Smooth muscle cell (in vitro differentiated cells): ENCODE data around the gene ITPKC. TPM values are rescaled to one million over a fixed set of nuclear protein-coding genes. Genes with fewer than 3 reads are reported as not detected.

Experiments
- DNase-seq: peaks from one replicate; lab custom pipeline; 2025; ENCODE audit not compliant: unreplicated experiment; lab: John Stamatoyannopoulos, UW
- H2AFZ ChIP-seq: fragments of 200-600 bp; sonication (generic); 2 replicates; pipeline ENCODE4 v1.6.0; 2016; ENCODE audit warnings: antibody characterized with exemption, low read depth, mild to moderate bottlenecking
- H3F3A ChIP-seq: fragments of 200-600 bp; sonication (generic); 2 replicates; pipeline ENCODE4 v1.6.0; 2017; ENCODE audit warnings: antibody characterized with exemption, low read depth
- H3K27ac ChIP-seq: fragments of 200-600 bp; sonication (generic); 2 replicates; pipeline ENCODE4 v1.5.1; 2016; ENCODE audit warnings: low read depth, mild to moderate bottlenecking
- H3K27me3 ChIP-seq: fragments of 200-600 bp; sonication (generic); 2 replicates; pipeline ENCODE4 v1.6.1; 2016; ENCODE audit warnings: low read depth, mild to moderate bottlenecking
- H3K36me3 ChIP-seq: fragments of 200-600 bp; sonication (generic); 2 replicates; pipeline ENCODE4 v1.5.1; 2016; ENCODE audit warnings: low read depth
- H3K4me1 ChIP-seq: fragments of 200-600 bp; sonication (generic); 2 replicates; pipeline ENCODE4 v1.5.1; 2016; ENCODE audit warnings: low read depth
- H3K4me2 ChIP-seq: fragments of 200-600 bp; sonication (generic); 2 replicates; pipeline ENCODE4 v1.6.0; 2016; ENCODE audit warnings: mild to moderate bottlenecking
- H3K4me3 ChIP-seq: fragments of 200-600 bp; sonication (generic); 2 replicates; pipeline ENCODE4 v1.5.1; 2016; ENCODE audit warnings: mild to moderate bottlenecking
- H3K79me2 ChIP-seq: fragments of 200-600 bp; sonication (generic); 2 replicates; pipeline ENCODE4 v1.6.0; 2016; ENCODE audit warnings: low read depth, mild to moderate bottlenecking
- H3K9ac ChIP-seq: fragments of 200-600 bp; sonication (generic); 2 replicates; pipeline ENCODE4 v1.6.0; 2016; ENCODE audit warnings: low read depth
- H3K9me3 ChIP-seq: fragments of 200-600 bp; sonication (generic); replicated peaks from 2 replicates; pipeline ENCODE4 v1.5.1; 2016; ENCODE audit warnings: low read depth
- H4K20me1 ChIP-seq: fragments of 200-600 bp; sonication (generic); 2 replicates; pipeline ENCODE4 v1.6.0; 2016; ENCODE audit warnings: low read depth
- WGBS: methylation state at CpG from one replicate; pipeline ENCODE4 v1.1.7; 2016; ENCODE audit warnings: low lambda C conversion rate; 5-methylcytosine and 5-hydroxymethylcytosine counted together
- polyA plus RNA-seq: library from polyadenylated mRNA; unstranded; fragments of >200 nt; fragmentation: Nextera tagmentation; extraction: Ambion mirVana; gene quantifications from 2 replicates; pipeline ENCODE4 v1.2.1, GENCODE V29; 2016
- total RNA-seq: library from RNA; depleted of rRNA; stranded (reverse); fragments of >200 nt; gene quantifications from 2 replicates; pipeline ENCODE4 v1.2.3, GENCODE V29; 2014
- TF ChIP-seq, protein P1 (sequence below): fragments of 200-600 bp; sonication (generic); IDR thresholded peaks from 2 replicates; pipeline ENCODE4 v1.5.1; 2017; ENCODE audit warnings: borderline replicate concordance, mild to moderate bottlenecking, antibody characterized with exemption; ENCODE audit not compliant: insufficient read depth, poor library complexity, severe bottlenecking

The ITPKC gene
- total and polyA plus RNA-seq, 2 experiments from 2014 or later: 24.1 to 25.0 TPM

DNA sequence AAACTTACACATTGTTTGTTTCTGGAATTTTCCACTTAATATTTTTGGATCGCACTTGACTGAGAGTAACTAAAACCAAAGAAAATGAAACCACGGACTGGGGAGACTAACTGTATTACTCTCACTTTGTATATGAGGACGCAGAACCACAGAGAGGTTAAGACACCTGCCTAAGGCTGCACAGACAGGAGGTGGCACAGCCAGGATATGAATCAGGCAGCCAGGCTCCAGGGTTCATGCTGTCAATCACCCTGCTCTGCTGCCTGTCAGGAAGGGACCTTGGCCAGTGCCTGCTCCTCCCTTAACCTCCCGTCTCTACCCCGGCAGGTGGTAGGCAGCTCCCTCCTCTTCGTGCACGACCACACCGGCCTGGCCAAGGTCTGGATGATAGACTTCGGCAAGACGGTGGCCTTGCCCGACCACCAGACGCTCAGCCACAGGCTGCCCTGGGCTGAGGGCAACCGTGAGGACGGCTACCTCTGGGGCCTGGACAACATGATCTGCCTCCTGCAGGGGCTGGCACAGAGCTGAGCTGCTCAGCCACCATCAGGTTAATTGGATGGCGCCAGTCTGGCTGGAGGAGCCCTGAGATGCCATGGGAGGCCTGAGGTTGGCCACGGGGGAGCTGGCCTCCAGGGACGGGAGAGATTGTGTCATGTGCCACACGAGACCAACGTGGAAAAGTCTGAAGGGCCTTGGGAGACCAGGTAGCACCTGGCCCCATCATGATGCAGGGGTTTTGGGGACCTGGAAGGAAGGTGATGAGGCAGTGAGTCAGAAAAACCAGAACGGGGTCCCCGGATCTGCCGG is 22.3 kb downstream of the ITPKC start:
- Histone ChIP-seq H3K36me3 (peaks cover 4% of the 10 kb centered on the region), H3K27ac (no peak overlapping the region), H3K4me3 (no peak overlapping the region), H3F3A (no peaks in the 10 kb centered on the region), H3K4me2 (no peak overlapping the region), H3K9me3 (no peaks in the 10 kb centered on the region), H2AFZ (no peak overlapping the region), H3K4me1 (no peaks in the 10 kb centered on the region), H3K9ac (no peak overlapping the region), H4K20me1 (no peaks in the 10 kb centered on the region), H3K27me3 (no peaks in the 10 kb centered on the region), H3K79me2 (no peaks in the 10 kb centered on the region)
- no peak for DNase-seq
- 93% methylated on average over 22 of the region's 22 CpGs for WGBS
- TF ChIP-seq, protein P1, sequence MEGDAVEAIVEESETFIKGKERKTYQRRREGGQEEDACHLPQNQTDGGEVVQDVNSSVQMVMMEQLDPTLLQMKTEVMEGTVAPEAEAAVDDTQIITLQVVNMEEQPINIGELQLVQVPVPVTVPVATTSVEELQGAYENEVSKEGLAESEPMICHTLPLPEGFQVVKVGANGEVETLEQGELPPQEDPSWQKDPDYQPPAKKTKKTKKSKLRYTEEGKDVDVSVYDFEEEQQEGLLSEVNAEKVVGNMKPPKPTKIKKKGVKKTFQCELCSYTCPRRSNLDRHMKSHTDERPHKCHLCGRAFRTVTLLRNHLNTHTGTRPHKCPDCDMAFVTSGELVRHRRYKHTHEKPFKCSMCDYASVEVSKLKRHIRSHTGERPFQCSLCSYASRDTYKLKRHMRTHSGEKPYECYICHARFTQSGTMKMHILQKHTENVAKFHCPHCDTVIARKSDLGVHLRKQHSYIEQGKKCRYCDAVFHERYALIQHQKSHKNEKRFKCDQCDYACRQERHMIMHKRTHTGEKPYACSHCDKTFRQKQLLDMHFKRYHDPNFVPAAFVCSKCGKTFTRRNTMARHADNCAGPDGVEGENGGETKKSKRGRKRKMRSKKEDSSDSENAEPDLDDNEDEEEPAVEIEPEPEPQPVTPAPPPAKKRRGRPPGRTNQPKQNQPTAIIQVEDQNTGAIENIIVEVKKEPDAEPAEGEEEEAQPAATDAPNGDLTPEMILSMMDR: no peak

DNA sequence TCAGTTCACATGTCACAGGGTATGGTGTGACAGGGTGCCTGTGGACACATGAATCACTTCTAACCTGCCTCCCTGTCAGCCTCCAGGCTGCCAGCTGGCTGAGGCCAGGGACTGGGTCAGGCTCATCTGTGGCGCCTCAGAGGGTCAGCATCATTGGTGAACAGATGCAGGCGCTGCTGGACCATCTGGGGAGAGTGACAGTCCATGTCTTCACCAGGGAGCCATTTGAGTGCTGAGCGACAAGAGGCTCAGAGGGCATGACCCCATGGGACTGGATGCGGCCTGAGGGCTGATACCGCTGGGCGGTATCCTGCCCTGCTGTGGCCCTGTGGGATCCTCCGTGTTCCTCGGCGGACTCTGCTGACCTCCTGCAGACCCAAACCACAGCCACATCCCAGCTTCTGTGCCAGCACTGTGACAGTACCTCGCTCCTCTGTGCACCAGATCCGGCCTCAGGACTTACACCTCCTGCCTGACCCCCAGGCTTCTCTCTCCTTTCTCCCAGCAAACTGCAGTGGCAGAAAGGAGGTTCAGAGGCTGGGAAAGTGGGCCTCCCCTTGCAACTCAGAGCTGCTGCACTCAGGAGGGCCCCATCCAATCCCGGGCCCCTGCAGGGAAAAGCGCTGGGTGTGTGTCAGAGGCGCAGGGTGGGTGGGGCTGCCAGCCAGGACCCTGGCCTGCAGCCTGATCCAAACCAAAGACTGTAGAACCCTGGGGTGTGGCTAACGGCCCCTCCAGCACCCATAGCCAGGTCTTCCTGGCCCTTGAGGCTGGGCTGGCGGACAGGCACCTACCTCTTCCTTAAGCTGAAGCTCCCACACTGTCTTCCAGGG is 23.2 kb downstream of the ITPKC start:
- TF ChIP-seq, protein P1: no peak
- Histone ChIP-seq H3K36me3 (peaks cover 4% of the 10 kb centered on the region), H2AFZ (no peak overlapping the region), H3K27ac (no peak overlapping the region), H3K4me1 (no peaks in the 10 kb centered on the region), H3K9ac (no peak overlapping the region), H3K4me2 (no peak overlapping the region), H3F3A (peaks cover under 1% of the 10 kb centered on the region), H3K4me3 (no peak overlapping the region), H3K27me3 (no peaks in the 10 kb centered on the region), H3K79me2 (no peaks in the 10 kb centered on the region), H3K9me3 (no peaks in the 10 kb centered on the region), H4K20me1 (no peaks in the 10 kb centered on the region)
- WGBS: 91% methylated on average over 16 of the region's 16 CpGs
- no peak for DNase-seq

DNA sequence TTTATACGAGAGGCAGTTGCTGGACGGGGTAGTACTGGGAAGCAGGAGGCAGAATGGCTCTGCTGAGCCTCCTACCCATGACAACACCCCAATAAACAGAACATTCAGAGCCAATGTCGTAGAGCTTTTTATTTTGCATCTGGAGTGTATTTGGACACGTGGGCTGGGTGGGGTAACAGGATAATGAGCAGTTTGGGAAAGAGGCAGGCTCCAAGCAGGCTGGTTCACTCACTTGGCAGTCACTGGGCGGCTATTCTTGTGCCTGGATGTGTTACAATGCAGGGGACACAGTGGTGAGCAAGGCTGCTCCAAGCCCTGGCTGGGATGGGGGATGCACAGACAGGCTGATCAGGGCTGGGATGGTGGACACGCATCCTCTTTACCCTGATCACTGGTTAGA is 23.8 kb downstream of the ITPKC start:
- Histone ChIP-seq H3K4me1 (no peaks in the 10 kb centered on the region), H3K27ac (no peak overlapping the region), H3F3A (peaks cover 6% of the 10 kb centered on the region), H3K36me3 (no peaks in the 10 kb centered on the region), H4K20me1 (no peaks in the 10 kb centered on the region), H3K4me3 (no peak overlapping the region), H3K79me2 (no peaks in the 10 kb centered on the region), H3K4me2 (no peak overlapping the region), H2AFZ (no peak overlapping the region), H3K9me3 (no peaks in the 10 kb centered on the region), H3K27me3 (no peaks in the 10 kb centered on the region), H3K9ac (no peak overlapping the region)
- 86% methylated on average over 6 of the region's 6 CpGs for WGBS
- no peak for DNase-seq
- TF ChIP-seq, protein P1: no peak
